IMR-90 (cell line): Measurements from ENCODE around the gene RGSL1. TPM values are rescaled to one million over a fixed set of nuclear protein-coding genes. Genes with fewer than 3 reads are reported as not detected.

Experiments used
- ATAC-seq: fragments of 200-7000 bp; cut with Tn5 transposase; 2 replicates; pipeline ENCODE4 v1.9.1; 2020; ENCODE audit warnings: low read depth, mild to moderate bottlenecking, moderate library complexity
- BruUV-seq: library from RNA; stranded (reverse); fragments of 400-500 nt; replicated peaks from 2 replicates; lab custom pipeline; 2021; lab: Mats Ljungman, UMichigan
- CTCF ChIA-PET: fragments of 300-600 bp; formaldehyde crosslinking; extraction: SDS; loops from one replicate; lab custom pipeline; 2021; ENCODE audit warnings: antibody characterized with exemption; lab: Yijun Ruan, JAX
- POLR2A ChIA-PET: fragments of 300-600 bp; sonication (Branson Sonifier 250); formaldehyde crosslinking; loops from one replicate; lab custom pipeline; 2022; ENCODE audit warnings: antibody characterized with exemption; ENCODE audit not compliant: unreplicated experiment; lab: Charles Lee
- DNase-seq: peaks from one replicate; pipeline ENCODE4 v3.0.0; 2013
- H2AFZ ChIP-seq: replicated peaks from 2 replicates; pipeline ENCODE3; 2013; ENCODE audit warnings: low read length, mild to moderate bottlenecking; ENCODE audit not compliant: poor library complexity
- H2AK5ac ChIP-seq: 2 replicates; pipeline ENCODE4 v1.6.1; 2013; ENCODE audit warnings: low read depth, low read length, inconsistent platforms
- H2AK9ac ChIP-seq: replicated peaks from 2 replicates; pipeline ENCODE3; 2013; ENCODE audit warnings: mild to moderate bottlenecking, low read depth, low read length, moderate library complexity; ENCODE audit not compliant: poor library complexity
- H2BK120ac ChIP-seq: 2 replicates; pipeline ENCODE4 v1.6.1; 2013; ENCODE audit warnings: low read depth, low read length, inconsistent platforms
- H2BK15ac ChIP-seq: 3 replicates; pipeline ENCODE4 v1.6.1; 2013; ENCODE audit warnings: low read depth, low read length, inconsistent platforms
- H2BK20ac ChIP-seq: 2 replicates; pipeline ENCODE4 v1.6.1; 2013; ENCODE audit warnings: low read depth, mild to moderate bottlenecking, inconsistent platforms, low read length, moderate library complexity
- H2BK5ac ChIP-seq: 2 replicates; pipeline ENCODE4 v1.6.1; 2013; ENCODE audit warnings: mild to moderate bottlenecking, low read depth, low read length, inconsistent platforms; ENCODE audit not compliant: poor library complexity, severe bottlenecking
- H3K14ac ChIP-seq: replicated peaks from 2 replicates; pipeline ENCODE4 v1.6.1; 2013; ENCODE audit warnings: low read depth, low read length, inconsistent platforms
- H3K18ac ChIP-seq: 2 replicates; pipeline ENCODE4 v1.6.1; 2013; ENCODE audit warnings: low read depth, low read length, control low read depth
- H3K23ac ChIP-seq: 2 replicates; pipeline ENCODE4 v1.6.1; 2013; ENCODE audit warnings: low read depth, low read length, inconsistent platforms
- H3K27ac ChIP-seq: 2 replicates; pipeline ENCODE4 v1.5.1; 2013; ENCODE audit warnings: mild to moderate bottlenecking, control low read depth, low read length; ENCODE audit not compliant: insufficient read depth
- H3K27me3 ChIP-seq: 2 replicates; pipeline ENCODE4 v1.6.1; 2013; ENCODE audit warnings: low read length; ENCODE audit not compliant: control insufficient read depth, insufficient read depth
- H3K36me3 ChIP-seq: 2 replicates; pipeline ENCODE4 v1.6.1; 2013; ENCODE audit warnings: low read length, mixed read lengths; ENCODE audit not compliant: control insufficient read depth, insufficient read depth
- H3K4ac ChIP-seq: 2 replicates; pipeline ENCODE4 v1.6.1; 2013; ENCODE audit warnings: low read depth, low read length, inconsistent platforms
- H3K4me1 ChIP-seq: 2 replicates; pipeline ENCODE4 v1.6.1; 2013; ENCODE audit warnings: low read length, mixed read lengths; ENCODE audit not compliant: control insufficient read depth, insufficient read depth
- H3K4me2 ChIP-seq: 2 replicates; pipeline ENCODE4 v1.6.1; 2013; ENCODE audit warnings: low read depth, mild to moderate bottlenecking, control low read depth, low read length, moderate library complexity
- H3K4me3 ChIP-seq: 2 replicates; pipeline ENCODE4 v1.5.1; 2013; ENCODE audit warnings: low read depth, mild to moderate bottlenecking, control low read depth, low read length, moderate library complexity; ENCODE audit not compliant: insufficient read depth
- H3K56ac ChIP-seq: 2 replicates; pipeline ENCODE4 v1.6.1; 2013; ENCODE audit warnings: low read length, inconsistent platforms; ENCODE audit not compliant: insufficient read depth; ENCODE audit errors: extremely low read depth
- H3K79me1 ChIP-seq, 2 experiments: 2 replicates each; pipeline ENCODE4 v1.6.1; 2013; ENCODE audit warnings: low read length in 2 of 2, inconsistent platforms in 1 of 2, low read depth in 1 of 2
- H3K9ac ChIP-seq: 2 replicates; pipeline ENCODE4 v1.6.1; 2013; ENCODE audit warnings: low read depth, low read length, control low read depth
- H3K9me1 ChIP-seq: 2 replicates; pipeline ENCODE4 v1.6.1; 2013; ENCODE audit warnings: low read length, inconsistent platforms; ENCODE audit not compliant: insufficient read depth
- H3K9me3 ChIP-seq: 2 replicates; pipeline ENCODE4 v1.6.1; 2013; ENCODE audit warnings: low read length; ENCODE audit not compliant: control insufficient read depth, insufficient read depth
- H4K20me1 ChIP-seq: 2 replicates; pipeline ENCODE4 v1.6.1; 2013; ENCODE audit warnings: low read length, inconsistent platforms; ENCODE audit not compliant: insufficient read depth
- H4K5ac ChIP-seq: 2 replicates; pipeline ENCODE4 v1.6.1; 2013; ENCODE audit warnings: mild to moderate bottlenecking, low read depth, low read length, control low read depth
- H4K8ac ChIP-seq, 2 experiments: 2 replicates each; pipeline ENCODE4 v1.6.1; 2013; ENCODE audit warnings: low read depth in 2 of 2, low read length in 2 of 2, control low read depth in 1 of 2, inconsistent platforms in 1 of 2
- H4K91ac ChIP-seq: 2 replicates; pipeline ENCODE4 v1.6.1; 2013; ENCODE audit warnings: low read depth, low read length, inconsistent platforms; ENCODE audit not compliant: insufficient read depth
- BHLHE40 ChIP-seq: fragments of 150-350 bp; IDR thresholded peaks from 2 replicates; pipeline ENCODE4 v1.6.1; 2016; ENCODE audit warnings: mild to moderate bottlenecking, low read depth, low read length
- CEBPB ChIP-seq: IDR thresholded peaks from 2 replicates; pipeline ENCODE4 v1.6.1; 2012; ENCODE audit warnings: low read depth, low read length, improper control_type of control experiment
- CHD1 ChIP-seq: IDR thresholded peaks from 2 replicates; pipeline ENCODE4 v1.6.1; 2012; ENCODE audit warnings: low read depth, low read length, improper control_type of control experiment
- CTCF ChIP-seq: conservative IDR thresholded peaks from 2 replicates; pipeline ENCODE4 v1.5.1; 2012; ENCODE audit warnings: mild to moderate bottlenecking, low read depth, low read length, improper control_type of control experiment
- FOS ChIP-seq: fragments of 150-350 bp; IDR thresholded peaks from 2 replicates; pipeline ENCODE4 v1.6.1; 2016; ENCODE audit warnings: low read depth, low read length
- MAFK ChIP-seq: IDR thresholded peaks from 2 replicates; pipeline ENCODE4 v1.6.1; 2012; ENCODE audit warnings: low read depth, low read length, improper control_type of control experiment
- MAZ ChIP-seq: IDR thresholded peaks from 2 replicates; pipeline ENCODE4 v1.6.1; 2012; ENCODE audit warnings: low read depth, mild to moderate bottlenecking, low read length, improper control_type of control experiment, moderate library complexity, borderline replicate concordance
- MXI1 ChIP-seq: IDR thresholded peaks from 2 replicates; pipeline ENCODE4 v1.6.1; 2012; ENCODE audit warnings: low read depth, mild to moderate bottlenecking, low read length, moderate library complexity, borderline replicate concordance
- NFE2L2 ChIP-seq: fragments of 150-350 bp; IDR thresholded peaks from 2 replicates; pipeline ENCODE4 v1.6.1; 2016; ENCODE audit warnings: low read depth, mild to moderate bottlenecking, low read length
- POLR2A ChIP-seq: IDR thresholded peaks from 2 replicates; pipeline ENCODE4 v1.6.1; 2012; ENCODE audit warnings: mild to moderate bottlenecking, low read depth, low read length
- RAD21 ChIP-seq: IDR thresholded peaks from 2 replicates; pipeline ENCODE4 v1.6.1; 2012; ENCODE audit warnings: low read length, improper control_type of control experiment
- RFX5 ChIP-seq: IDR thresholded peaks from 2 replicates; pipeline ENCODE4 v1.8.0; 2012; ENCODE audit warnings: low read depth, mild to moderate bottlenecking, low read length, moderate library complexity
- SMC3 ChIP-seq: fragments of 150-350 bp; IDR thresholded peaks from 2 replicates; pipeline ENCODE4 v1.6.1; 2016; ENCODE audit warnings: low read depth, mild to moderate bottlenecking, antibody characterized with exemption, low read length, moderate library complexity
- USF2 ChIP-seq: fragments of 150-350 bp; IDR thresholded peaks from 2 replicates; pipeline ENCODE4 v1.6.1; 2017; ENCODE audit warnings: mild to moderate bottlenecking, antibody characterized with exemption, low read length, low read depth
- WGBS, 2 experiments: methylation state at CpG; one replicate each; pipeline versions ENCODE4 v1.1.5 to v1.1.7; 2013; ENCODE audit warnings: missing lambda C conversion rate in 2 of 2; ENCODE audit not compliant: insufficient read length in 1 of 2; ENCODE audit errors: extremely low coverage in 2 of 2; 5-methylcytosine and 5-hydroxymethylcytosine counted together
- dilution Hi-C: fragments of 300-500 bp; cut with HindIII; formaldehyde crosslinking; loops from one replicate; pipeline ENCODE4 v1.14.3; 2018; ENCODE audit warnings: low sequenced_read_pairs; ENCODE audit not compliant: unreplicated experiment
- in situ Hi-C: fragments of 300-500 bp; cut with MboI; formaldehyde crosslinking; loops from 3 replicates; pipeline ENCODE4 v1.14.3; 2019; ENCODE audit warnings: low sequenced_read_pairs, inconsistent platforms, mixed read lengths
- intact Hi-C: fragments of 100-400 bp; cut with micrococcal nuclease; formaldehyde crosslinking; loops from 2 replicates; pipeline ENCODE4 v1.10.0; 2022
- polyA plus RNA-seq, 3 experiments: library from polyadenylated mRNA; depleted of rRNA; stranded (reverse); fragments of >200 nt; gene quantifications; 2 replicates each; pipeline ENCODE4 v1.2.3, GENCODE V29; 2012; ENCODE audit warnings: low replicate concordance in 1 of 3
- total RNA-seq: library from RNA; depleted of rRNA; stranded (reverse); fragments of >200 nt; gene quantifications from 2 replicates; pipeline ENCODE4 v1.2.3, GENCODE V29; 2012
- TF ChIP-seq, protein P1 (sequence below): fragments of 150-350 bp; IDR thresholded peaks from 2 replicates; pipeline ENCODE4 v1.6.1; 2016; ENCODE audit warnings: low read depth, mild to moderate bottlenecking, low read length, moderate library complexity, borderline replicate concordance

Gene RGSL1
- total and polyA plus RNA-seq, 2 of the 4 experiments (the other 2 are of a cell fraction), result not detected

DNA sequence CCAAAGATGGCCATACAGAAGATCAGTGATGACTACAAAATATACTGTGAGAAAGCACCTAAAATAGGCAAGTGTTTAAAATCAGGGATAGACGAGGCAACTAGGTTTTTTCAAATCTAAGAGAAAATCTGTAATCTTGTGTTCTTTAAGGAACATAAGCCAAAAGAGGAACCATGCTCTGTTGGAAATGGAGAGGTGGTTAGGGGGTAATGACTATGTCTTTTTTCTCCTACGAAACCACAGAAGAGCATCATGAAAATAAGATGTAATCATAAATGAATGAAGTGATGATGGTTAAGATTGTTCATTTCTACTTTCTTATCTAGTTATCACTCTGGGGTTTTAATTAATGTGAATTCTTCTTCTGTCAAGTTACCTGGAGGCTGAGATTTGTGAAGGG is 43.1 kb downstream of the RGSL1 start:
- dilution Hi-C loops, result no loop called here
- H3K9me3 ChIP-seq, result no peaks in the 10 kb centered on the region
- intact Hi-C loops, result no loop called here
- H3K14ac ChIP-seq, result no peak overlapping the region
- H3K9ac ChIP-seq, result no peak overlapping the region
- no peaks in the 10 kb centered on the region for H3K79me1 ChIP-seq
- no peak overlapping the region for H2AK9ac ChIP-seq
- H2BK5ac ChIP-seq, result no peak overlapping the region
- H2BK120ac ChIP-seq, result no peak overlapping the region
- in situ Hi-C loops, result no loop called here
- H3K36me3 ChIP-seq, result no peaks in the 10 kb centered on the region
- H3K4ac ChIP-seq, result no peak overlapping the region
- ATAC-seq (no peak), DNase-seq (no peak)
- no peak overlapping the region for H3K23ac ChIP-seq
- no peak overlapping the region for H4K8ac ChIP-seq
- H2AK5ac ChIP-seq, result no peak overlapping the region
- H2BK15ac ChIP-seq, result no peak overlapping the region
- H3K4me1 ChIP-seq, result no peaks in the 10 kb centered on the region
- H4K91ac ChIP-seq, result no peak overlapping the region
- H3K4me3 ChIP-seq, result no peak overlapping the region
- H2AFZ ChIP-seq, result no peak overlapping the region
- no TSS peak for BruUV-seq
- no peak overlapping the region for H3K56ac ChIP-seq
- H3K4me2 ChIP-seq, result no peak overlapping the region
- WGBS, 2 experiments, result no CpG with 5 or more reads among the region's 2 CpGs
- no peak overlapping the region for H2BK20ac ChIP-seq
- no peaks in the 10 kb centered on the region for H3K9me1 ChIP-seq
- H3K18ac ChIP-seq, result no peak overlapping the region
- no peaks in the 10 kb centered on the region for H4K20me1 ChIP-seq
- POLR2A ChIA-PET, result no interaction called here
- CTCF ChIA-PET, result interaction anchor here (0.6 kb wide), 1 partner anchor 844 kb away, joined by 3 read pairs; no protein-coding TSS in a partner anchor
- TF ChIP-seq MAZ (no peak), MAFK (no peak), NFE2L2 (no peak), CTCF (no peak), BHLHE40 (no peak), FOS (no peak), SMC3 (no peak), POLR2A (no peak), CEBPB (no peak), CHD1 (no peak), MXI1 (no peak), USF2 (no peak), RFX5 (no peak), RAD21 (no peak)
- TF ChIP-seq, protein P1, sequence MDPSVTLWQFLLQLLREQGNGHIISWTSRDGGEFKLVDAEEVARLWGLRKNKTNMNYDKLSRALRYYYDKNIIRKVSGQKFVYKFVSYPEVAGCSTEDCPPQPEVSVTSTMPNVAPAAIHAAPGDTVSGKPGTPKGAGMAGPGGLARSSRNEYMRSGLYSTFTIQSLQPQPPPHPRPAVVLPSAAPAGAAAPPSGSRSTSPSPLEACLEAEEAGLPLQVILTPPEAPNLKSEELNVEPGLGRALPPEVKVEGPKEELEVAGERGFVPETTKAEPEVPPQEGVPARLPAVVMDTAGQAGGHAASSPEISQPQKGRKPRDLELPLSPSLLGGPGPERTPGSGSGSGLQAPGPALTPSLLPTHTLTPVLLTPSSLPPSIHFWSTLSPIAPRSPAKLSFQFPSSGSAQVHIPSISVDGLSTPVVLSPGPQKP, result no peak
- no peak overlapping the region for H4K5ac ChIP-seq
- H3K27me3 ChIP-seq, result no peaks in the 10 kb centered on the region
- no peak overlapping the region for H3K27ac ChIP-seq
